Measurements from ENCODE around the gene CCNB2. TPM values are rescaled to one million over a fixed set of nuclear protein-coding genes. Genes with fewer than 3 reads are reported as not detected.

Gene CCNB2
- total RNA-seq, 5 donors from 2014 or later (not counting 1 experiment from before 2014, with no cell fraction given) = 0.46 to 1.5 (median 1.1) TPM

DNA sequence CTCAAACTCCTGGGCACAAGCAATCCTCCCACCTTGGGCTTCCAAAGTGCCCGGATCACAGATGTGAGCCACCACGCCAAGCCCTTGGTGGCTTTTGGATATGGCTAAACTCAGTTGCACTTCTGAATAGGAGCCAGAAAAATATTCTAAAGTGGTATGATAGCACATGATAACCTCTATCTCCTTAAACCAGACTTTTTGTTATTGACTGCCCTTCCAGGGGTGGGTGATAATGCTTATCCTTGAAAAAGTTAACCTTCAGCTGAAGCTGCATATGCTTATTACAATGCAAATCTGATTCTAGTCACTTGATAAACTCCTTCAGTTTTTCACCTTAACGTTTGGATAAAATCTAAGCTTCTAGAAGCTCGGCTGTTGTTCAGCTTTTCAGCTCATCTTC, 6.3 kb downstream of the CCNB2 start:
- no peaks in the 10 kb centered on the region for H3K36me3 ChIP-seq (ENCODE audit: control insufficient read depth in 2 of 2, extremely low read depth in 1 of 2, insufficient read depth in 1 of 2, low read length in 1 of 2)
- H3K27me3 Mint-ChIP-seq = no peaks in the 10 kb centered on the region
- ATAC-seq (replicated peaks in 1 of 4) (no peak), DNase-seq (no peak)
- 81% methylated on average over 2 of the region's 4 CpGs for WGBS (ENCODE audit: insufficient coverage)
- ChIA-PET CTCF (interaction anchor here (0.7 kb wide), 2 partner anchors 381 to 693 kb away, joined by 4 read pairs; no protein-coding TSS in a partner anchor), POLR2A (interaction anchor here (0.6 to 0.7 kb wide), 2 partner anchors 26 to 317 kb away, joined by 3 to 8 read pairs; no protein-coding TSS in a partner anchor)
- no peaks in the 10 kb centered on the region for H3K9me3 Mint-ChIP-seq
- no peaks in the 10 kb centered on the region for H3K9me3 ChIP-seq
- no peak overlapping the region for H3K4me3 ChIP-seq (ENCODE audit: control insufficient read depth in 1 of 2, extremely low read depth in 1 of 2, low read length in 1 of 2)
- no peaks in the 10 kb centered on the region for H3K4me1 ChIP-seq (ENCODE audit: control insufficient read depth in 1 of 2, extremely low read depth in 1 of 2, insufficient read depth in 2 of 2, low read length in 2 of 2)
- no peaks in the 10 kb centered on the region for H3K4me1 Mint-ChIP-seq
- H3K36me3 Mint-ChIP-seq = no peaks in the 10 kb centered on the region
- no peak overlapping the region for H3K27ac ChIP-seq (ENCODE audit: low read length)
- H3K4me3 Mint-ChIP-seq = no peak overlapping the region
- H3K27ac Mint-ChIP-seq = no peak overlapping the region
- no peaks in the 10 kb centered on the region for H3K27me3 ChIP-seq (replicated peaks in 1 of 2; ENCODE audit: control insufficient read depth in 2 of 2, extremely low read depth in 1 of 2, insufficient read depth in 2 of 2, low read length in 1 of 2)

- Histone ChIP-seq H3K27me3 (replicated peaks in 1 of 2; ENCODE audit: control insufficient read depth in 2 of 2, extremely low read depth in 1 of 2, insufficient read depth in 2 of 2, low read length in 1 of 2) (no peaks in the 10 kb centered on the region), H3K4me1 (ENCODE audit: control insufficient read depth in 1 of 2, extremely low read depth in 1 of 2, insufficient read depth in 2 of 2, low read length in 2 of 2) (no peaks in the 10 kb centered on the region), H3K9me3 (no peaks in the 10 kb centered on the region), H3K36me3 (ENCODE audit: control insufficient read depth in 2 of 2, extremely low read depth in 1 of 2, insufficient read depth in 1 of 2, low read length in 1 of 2) (no peaks in the 10 kb centered on the region), H3K27ac (ENCODE audit: low read length) (no peak overlapping the region), H3K4me3 (ENCODE audit: control insufficient read depth in 1 of 2, extremely low read depth in 1 of 2, low read length in 1 of 2) (no peak overlapping the region)
- Mint-ChIP-seq H3K9me3 (no peaks in the 10 kb centered on the region), H3K27ac (no peak overlapping the region), H3K4me3 (no peak overlapping the region), H3K36me3 (no peaks in the 10 kb centered on the region), H3K27me3 (no peaks in the 10 kb centered on the region), H3K4me1 (no peaks in the 10 kb centered on the region)
- ATAC-seq (replicated peaks in 1 of 4) (no peak), DNase-seq (no peak)
- WGBS (ENCODE audit: insufficient coverage) = no CpG with 5 or more reads among the region's 2 CpGs
- POLR2A ChIA-PET = no interaction called here
- CTCF ChIA-PET = no interaction called here
Measured at GRCh38 chr15:59115047-59115446, 10.1 kb downstream of the CCNB2 start.

DNA sequence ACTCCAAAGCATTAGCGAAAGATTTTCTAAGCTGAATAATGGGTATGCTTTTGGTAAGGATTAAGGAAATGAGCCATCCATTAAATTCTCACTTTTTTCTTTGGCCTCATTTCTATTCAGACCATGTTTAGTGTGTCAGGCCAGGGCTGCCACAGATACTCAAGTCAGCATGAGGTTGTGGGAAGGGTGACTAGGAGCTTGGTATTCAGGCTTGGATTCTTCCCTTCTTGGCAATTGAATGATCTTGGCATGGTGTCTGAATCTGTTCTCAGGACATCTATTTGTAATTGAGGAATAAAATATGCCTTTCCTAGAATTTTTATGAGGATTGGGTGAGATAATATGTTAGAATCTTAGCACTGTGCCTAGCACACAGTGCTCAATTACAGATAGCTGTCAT, 11.2 kb downstream of the CCNB2 start:
- H3K4me1 ChIP-seq (ENCODE audit: control insufficient read depth in 1 of 2, extremely low read depth in 1 of 2, insufficient read depth in 2 of 2, low read length in 2 of 2) = no peaks in the 10 kb centered on the region
- no peak overlapping the region for H3K27ac ChIP-seq (ENCODE audit: low read length)
- Mint-ChIP-seq H3K9me3 (no peaks in the 10 kb centered on the region), H3K27me3 (no peaks in the 10 kb centered on the region), H3K4me1 (peaks cover 0 to 2% (median 0%) of the 10 kb centered on the region in 3 donors), H3K4me3 (no peak overlapping the region), H3K36me3 (no peaks in the 10 kb centered on the region), H3K27ac (no peak overlapping the region)
- ChIA-PET POLR2A (no interaction called here), CTCF (interaction anchor here in 1 of 2 donors (0.7 kb wide), 1 partner anchor 336 kb away, joined by 4 read pairs; no protein-coding TSS in a partner anchor)
- H3K36me3 ChIP-seq (ENCODE audit: control insufficient read depth in 2 of 2, extremely low read depth in 1 of 2, insufficient read depth in 1 of 2, low read length in 1 of 2) = no peaks in the 10 kb centered on the region
- ATAC-seq (replicated peaks in 1 of 4) = no peak
- DNase-seq = no peak
- H3K9me3 ChIP-seq = no peaks in the 10 kb centered on the region
- H3K27me3 ChIP-seq (replicated peaks in 1 of 2; ENCODE audit: control insufficient read depth in 2 of 2, extremely low read depth in 1 of 2, insufficient read depth in 2 of 2, low read length in 1 of 2) = no peaks in the 10 kb centered on the region
- WGBS (ENCODE audit: insufficient coverage) = 100% methylated on average over 1 of the region's 1 CpG
- H3K4me3 ChIP-seq (ENCODE audit: control insufficient read depth in 1 of 2, extremely low read depth in 1 of 2, low read length in 1 of 2) = no peak overlapping the region

- H3K27me3 ChIP-seq (replicated peaks in 1 of 2; ENCODE audit: control insufficient read depth in 2 of 2, extremely low read depth in 1 of 2, insufficient read depth in 2 of 2, low read length in 1 of 2) = no peaks in the 10 kb centered on the region
Measured at GRCh38 chr15:59116771-59117170, 11.8 kb downstream of the CCNB2 start.

DNA sequence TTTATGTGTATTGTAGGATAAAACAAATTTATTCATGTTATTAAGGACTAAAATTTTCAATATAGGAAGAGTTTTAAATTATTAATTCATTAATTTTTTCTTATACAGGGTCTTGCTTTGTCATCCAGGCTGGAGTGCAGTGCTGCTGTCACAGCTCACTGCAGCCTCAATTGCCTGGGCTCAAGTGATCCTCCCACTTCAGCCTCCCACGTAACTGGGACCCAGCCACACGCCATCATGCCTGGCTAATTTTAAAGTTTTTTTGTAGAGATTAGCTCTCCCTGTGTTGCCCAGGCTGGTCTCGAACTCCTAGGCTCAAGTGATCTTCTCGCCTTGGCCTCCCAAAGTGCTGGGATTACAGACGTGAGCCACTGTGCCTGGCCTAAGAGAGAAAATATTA, 14.7 kb downstream of the CCNB2 start:
- Mint-ChIP-seq H3K4me3 (no peak overlapping the region), H3K9me3 (no peaks in the 10 kb centered on the region), H3K27ac (no peak overlapping the region), H3K4me1 (peaks cover 0 to 3% (median 0%) of the 10 kb centered on the region in 3 donors), H3K27me3 (no peaks in the 10 kb centered on the region), H3K36me3 (no peaks in the 10 kb centered on the region)
- Histone ChIP-seq H3K4me1 (ENCODE audit: control insufficient read depth in 1 of 2, extremely low read depth in 1 of 2, insufficient read depth in 2 of 2, low read length in 2 of 2) (no peaks in the 10 kb centered on the region), H3K27me3 (replicated peaks in 1 of 2; ENCODE audit: control insufficient read depth in 2 of 2, extremely low read depth in 1 of 2, insufficient read depth in 2 of 2, low read length in 1 of 2) (no peaks in the 10 kb centered on the region), H3K27ac (ENCODE audit: low read length) (no peak overlapping the region), H3K4me3 (ENCODE audit: control insufficient read depth in 1 of 2, extremely low read depth in 1 of 2, low read length in 1 of 2) (no peak overlapping the region), H3K36me3 (ENCODE audit: control insufficient read depth in 2 of 2, extremely low read depth in 1 of 2, insufficient read depth in 1 of 2, low read length in 1 of 2) (no peaks in the 10 kb centered on the region), H3K9me3 (no peaks in the 10 kb centered on the region)
- WGBS (ENCODE audit: insufficient coverage) = 100% methylated on average over 3 of the region's 5 CpGs
- ChIA-PET CTCF (no interaction called here), POLR2A (no interaction called here)
- no peak for ATAC-seq (replicated peaks in 1 of 4)
- DNase-seq = no peak

More at GRCh38 chr15:59116771-59117170, 11.8 kb downstream of the CCNB2 start:
- DNase-seq = no peak
- Histone ChIP-seq H3K27ac (ENCODE audit: low read length) (no peak overlapping the region), H3K9me3 (no peaks in the 10 kb centered on the region), H3K36me3 (ENCODE audit: control insufficient read depth in 2 of 2, extremely low read depth in 1 of 2, insufficient read depth in 1 of 2, low read length in 1 of 2) (no peaks in the 10 kb centered on the region), H3K4me3 (ENCODE audit: control insufficient read depth in 1 of 2, extremely low read depth in 1 of 2, low read length in 1 of 2) (no peak overlapping the region), H3K4me1 (ENCODE audit: control insufficient read depth in 1 of 2, extremely low read depth in 1 of 2, insufficient read depth in 2 of 2, low read length in 2 of 2) (no peaks in the 10 kb centered on the region)
- Mint-ChIP-seq H3K4me1 (peaks cover 0 to 3% (median 0%) of the 10 kb centered on the region in 3 donors), H3K4me3 (no peak overlapping the region), H3K36me3 (no peaks in the 10 kb centered on the region), H3K27me3 (no peaks in the 10 kb centered on the region), H3K9me3 (no peaks in the 10 kb centered on the region), H3K27ac (no peak overlapping the region)
- ATAC-seq (replicated peaks in 1 of 4) = no peak
- no CpG with 5 or more reads among the region's 6 CpGs for WGBS (ENCODE audit: insufficient coverage)
- CTCF ChIA-PET = no interaction called here
- POLR2A ChIA-PET = no interaction called here

GRCh38 chr15:59120937-59121336, 16.0 kb downstream of the CCNB2 start:
- no peaks in the 10 kb centered on the region for H3K36me3 Mint-ChIP-seq
- ATAC-seq (replicated peaks in 1 of 4) = no peak
- peaks cover 0 to 3% (median 0%) of the 10 kb centered on the region in 3 donors for H3K4me1 Mint-ChIP-seq
- no peak overlapping the region for H3K27ac Mint-ChIP-seq
- H3K27me3 Mint-ChIP-seq = no peaks in the 10 kb centered on the region
- no peaks in the 10 kb centered on the region for H3K9me3 ChIP-seq
- H3K27ac ChIP-seq (ENCODE audit: low read length) = no peak overlapping the region
- no peaks in the 10 kb centered on the region for H3K9me3 Mint-ChIP-seq
- DNase-seq = no peak
- CTCF ChIA-PET = no interaction called here
- H3K4me3 Mint-ChIP-seq = no peak overlapping the region
- 96% methylated on average over 5 of the region's 5 CpGs for WGBS (ENCODE audit: insufficient coverage)
- H3K4me1 ChIP-seq (ENCODE audit: control insufficient read depth in 1 of 2, extremely low read depth in 1 of 2, insufficient read depth in 2 of 2, low read length in 2 of 2) = no peaks in the 10 kb centered on the region
- H3K36me3 ChIP-seq (ENCODE audit: control insufficient read depth in 2 of 2, extremely low read depth in 1 of 2, insufficient read depth in 1 of 2, low read length in 1 of 2) = no peaks in the 10 kb centered on the region
- H3K4me3 ChIP-seq (ENCODE audit: control insufficient read depth in 1 of 2, extremely low read depth in 1 of 2, low read length in 1 of 2) = no peak overlapping the region
- H3K27me3 ChIP-seq (replicated peaks in 1 of 2; ENCODE audit: control insufficient read depth in 2 of 2, extremely low read depth in 1 of 2, insufficient read depth in 2 of 2, low read length in 1 of 2) = no peaks in the 10 kb centered on the region
- POLR2A ChIA-PET = no interaction called here

DNA sequence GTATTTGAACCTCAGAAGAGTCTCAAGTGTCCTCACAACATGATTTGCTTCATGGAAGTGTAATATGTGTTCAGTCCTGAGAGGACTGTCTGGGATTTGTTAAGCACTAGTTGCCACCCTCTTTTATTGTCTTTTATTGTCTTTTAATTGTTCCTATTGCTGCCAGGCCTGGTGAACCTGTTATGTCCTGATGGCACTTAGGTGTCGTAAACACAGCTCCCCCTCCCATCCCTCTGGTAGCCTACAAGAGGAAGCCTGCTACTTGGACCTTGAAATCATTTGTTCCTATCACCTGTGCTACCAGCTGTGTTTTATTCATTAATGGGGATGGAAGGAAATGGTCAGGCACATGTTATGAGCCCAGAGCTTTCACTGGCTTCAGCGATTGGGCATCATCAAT, 19.3 kb downstream of the CCNB2 start:
- Mint-ChIP-seq H3K27me3 (no peaks in the 10 kb centered on the region), H3K36me3 (peaks cover 3% of the 10 kb centered on the region), H3K27ac (no peak overlapping the region), H3K9me3 (no peaks in the 10 kb centered on the region), H3K4me3 (no peak overlapping the region), H3K4me1 (peaks cover 0 to 3% (median 0%) of the 10 kb centered on the region in 3 donors)
- Histone ChIP-seq H3K27ac (ENCODE audit: low read length) (no peak overlapping the region), H3K4me3 (ENCODE audit: control insufficient read depth in 1 of 2, extremely low read depth in 1 of 2, low read length in 1 of 2) (no peak overlapping the region), H3K9me3 (no peaks in the 10 kb centered on the region), H3K27me3 (replicated peaks in 1 of 2; ENCODE audit: control insufficient read depth in 2 of 2, extremely low read depth in 1 of 2, insufficient read depth in 2 of 2, low read length in 1 of 2) (no peaks in the 10 kb centered on the region), H3K4me1 (ENCODE audit: control insufficient read depth in 1 of 2, extremely low read depth in 1 of 2, insufficient read depth in 2 of 2, low read length in 2 of 2) (no peaks in the 10 kb centered on the region), H3K36me3 (ENCODE audit: control insufficient read depth in 2 of 2, extremely low read depth in 1 of 2, insufficient read depth in 1 of 2, low read length in 1 of 2) (no peaks in the 10 kb centered on the region)
- ATAC-seq (replicated peaks in 1 of 4) (no peak), DNase-seq (no peak)
- WGBS (ENCODE audit: insufficient coverage) = 100% methylated on average over 2 of the region's 2 CpGs
- ChIA-PET POLR2A (no interaction called here), CTCF (no interaction called here)

All from T-cell (primary cell).